ENCODE measurements around the gene ZNF862. TPM values are rescaled to one million over a fixed set of nuclear protein-coding genes. Genes with fewer than 3 reads are reported as not detected.

ZNF862 gene
- total and polyA plus RNA-seq, 2 donors (not counting 3 experiments of a cell fraction or from before 2014, with no cell fraction given): 10.8 to 14.7 TPM

GRCh38 chr7:149824748-149825566 lies 13.2 kb upstream of the ZNF862 start:
- Histone ChIP-seq H3K9me1 (replicated peaks; ENCODE audit: control insufficient read depth, extremely low read depth, insufficient read depth, low read length) (no peaks in the 10 kb centered on the region), H2AFZ (ENCODE audit: low read depth, low read length) (no peak overlapping the region), H3K9me3 (replicated peaks; ENCODE audit: control insufficient read depth, insufficient read depth, low read length) (no peaks in the 10 kb centered on the region), H3K27me3 (ENCODE audit: control insufficient read depth in 2 of 2, insufficient read depth in 2 of 2, low read length in 2 of 2) (no peaks in the 10 kb centered on the region), H3K36me3 (ENCODE audit: control insufficient read depth in 2 of 2, extremely low read depth in 1 of 2, insufficient read depth in 2 of 2, low read length in 2 of 2) (no peaks in the 10 kb centered on the region), H4K20me1 (replicated peaks; ENCODE audit: control insufficient read depth, extremely low read depth, insufficient read depth, low read length) (no peaks in the 10 kb centered on the region), H3K79me2 (ENCODE audit: control insufficient read depth, insufficient read depth, low read length) (no peaks in the 10 kb centered on the region), H3K4me1 (ENCODE audit: control insufficient read depth, extremely low read depth, insufficient read depth, low read length) (no peaks in the 10 kb centered on the region), H3K4me3 (replicated peaks in 1 of 3; ENCODE audit: insufficient read depth in 1 of 3, low read depth in 1 of 3, low read length in 3 of 3) (no peak overlapping the region), H3K4me2 (ENCODE audit: insufficient read depth, low read length) (no peak overlapping the region), H3K27ac (ENCODE audit: insufficient read depth, low read depth, low read length) (no peak overlapping the region), H3K9ac (replicated peaks; ENCODE audit: extremely low read depth, insufficient read depth, low read length) (no peak overlapping the region)
- no peak for FAIRE-seq
- POLR2A ChIA-PET: no interaction called here
- CTCF ChIA-PET: interaction anchor here (1.5 kb wide), 1 partner anchor 17 kb away, joined by 9 read pairs; no protein-coding TSS in a partner anchor
- dilution Hi-C loops (cut with MboI; ENCODE audit: extremely low pct_ligation_motif_present, low sequenced_read_pairs): no loop called here
- no peak for DNase-seq (ENCODE audit: low read depth, low spot score)
- intact Hi-C loops (cut with micrococcal nuclease): no loop called here
- no TSS peak for BruUV-seq (replicated peaks)
- TF ChIP-seq MAX (IDR thresholded peaks at IDR 0.05; ENCODE audit: insufficient read depth, insufficient read length) (no peak), POLR2AphosphoS5 (IDR thresholded peaks at IDR 0.05; ENCODE audit: insufficient read depth, low read depth, low read length) (no peak), EZH2 (IDR thresholded peaks at IDR 0.05; ENCODE audit: borderline replicate concordance, low read depth, low read length, severe bottlenecking) (no peak), JUN (IDR thresholded peaks at IDR 0.05; ENCODE audit: borderline replicate concordance, insufficient read depth, insufficient read length, low read depth) (no peak), CTCF (IDR thresholded peaks at IDR 0.05; ENCODE audit: extremely low read depth in 1 of 2, insufficient read depth in 1 of 2, low read depth in 1 of 2, low read length in 2 of 2) (no peak), POLR2A (IDR thresholded peaks at IDR 0.05; ENCODE audit: low read depth, low read length) (no peak), FOS (IDR thresholded peaks at IDR 0.05; ENCODE audit: borderline replicate concordance, insufficient read depth, low read length) (no peak), GATA2 (IDR thresholded peaks at IDR 0.05; ENCODE audit: insufficient read depth, insufficient read length, low read depth, low read length) (no peak), MYC (IDR thresholded peaks at IDR 0.05; ENCODE audit: low read depth, low read length) (no peak)

Data from endothelial cell of umbilical vein (primary cell).